Activated CD4-positive, alpha-beta T cell treated with anti-CD3 and anti-CD28 coated beads, Interleukin-2, amount 10 ng/mL, durations not matched to agents 24 days and 14 days (primary cell): ENCODE results near the gene COMMD4. TPM values are rescaled to one million over a fixed set of nuclear protein-coding genes. Genes with fewer than 3 reads are reported as not detected.
A peak's percentile ranks its signal among the peaks of the same experiment; 100 is the strongest.
"Not testable (repeated sequence)": the region's sequence is repeated elsewhere in the genome, so short reads cannot be mapped to it uniquely, and the experiment has no call there.

Experiments
- DNase-seq: peaks from one replicate; pipeline ENCODE4 v3.0.0; 2022
- H3K27ac Mint-ChIP-seq: one replicate; pipeline ENCODE4 v1.8.0; 2022; ENCODE audit warnings: mild to moderate bottlenecking, mixed read lengths
- H3K27me3 Mint-ChIP-seq: one replicate; pipeline ENCODE4 v1.8.0; 2022; ENCODE audit warnings: mixed read lengths
- H3K36me3 Mint-ChIP-seq: one replicate; pipeline ENCODE4 v1.8.0; 2022; ENCODE audit warnings: low read depth, mild to moderate bottlenecking, mixed read lengths
- H3K4me1 Mint-ChIP-seq: one replicate; pipeline ENCODE4 v1.8.0; 2021; ENCODE audit warnings: mixed read lengths
- H3K4me3 Mint-ChIP-seq: one replicate; pipeline ENCODE4 v1.8.0; 2022; ENCODE audit warnings: mild to moderate bottlenecking, moderate library complexity, mixed read lengths
- H3K9me3 Mint-ChIP-seq: one replicate; pipeline ENCODE4 v1.8.0; 2021; ENCODE audit warnings: mixed read lengths
- intact Hi-C: fragments of 100-400 bp; cut with micrococcal nuclease; formaldehyde crosslinking; loops from one replicate; pipeline ENCODE4 v1.15.1; 2023
- total RNA-seq: library from RNA; stranded (reverse); gene quantifications from 2 replicates; pipeline ENCODE4 v1.2.3, GENCODE V29; 2022

The COMMD4 gene
- total RNA-seq = 79.5 and 86.7 TPM in 2 replicates

GRCh38 chr15:75335705-75336355, at the start of gene COMMD4:
Gene COMMD4, plus strand, starts transcription at chr15:75336063. Its CDS starts 27 bp downstream, at chr15:75336090.
- peaks cover 4% of the 10 kb centered on the region for H3K36me3 Mint-ChIP-seq
- peaks cover 3% of the 10 kb centered on the region for H3K27me3 Mint-ChIP-seq
- H3K4me3 Mint-ChIP-seq = peak within 1 kb of the TSS; percentile 98
- intact Hi-C loops = no loop called here
- H3K4me1 Mint-ChIP-seq = peaks cover 14% of the 10 kb centered on the region
- H3K27ac Mint-ChIP-seq = peak within 1 kb of the TSS; percentile 97
- no peaks in the 10 kb centered on the region for H3K9me3 Mint-ChIP-seq
- peak; percentile 96 for DNase-seq

DNA sequence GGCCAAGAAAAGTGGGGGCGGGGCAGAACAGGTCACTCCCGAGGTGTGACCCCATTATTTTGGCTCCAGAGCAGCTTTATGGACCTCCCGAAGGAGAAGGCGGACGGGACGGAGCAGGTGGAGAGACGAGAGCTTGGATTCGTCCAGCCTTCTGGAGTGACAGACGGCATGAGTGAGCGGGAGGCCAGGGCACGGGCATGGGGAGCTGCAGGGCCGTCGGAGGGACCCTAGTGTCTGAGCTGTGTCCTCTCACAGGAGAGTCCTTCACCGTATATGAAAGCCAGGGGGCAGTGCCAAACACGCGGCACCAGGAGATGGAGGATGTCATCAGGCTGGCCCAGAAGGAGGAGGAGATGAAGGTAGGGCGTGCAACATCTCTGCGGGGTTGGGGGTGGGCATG, 42.2 kb upstream of the COMMD4 start:
- H3K4me3 Mint-ChIP-seq, H3K9me3 Mint-ChIP-seq, H3K27ac Mint-ChIP-seq, intact Hi-C loops, H3K27me3 Mint-ChIP-seq, H3K36me3 Mint-ChIP-seq, H3K4me1 Mint-ChIP-seq: not testable (repeated sequence)
- peak; percentile 38 for DNase-seq

GRCh38 chr15:75298541-75299310, 37.1 kb upstream of the COMMD4 start:
- H3K36me3 Mint-ChIP-seq, H3K4me1 Mint-ChIP-seq, H3K27ac Mint-ChIP-seq, DNase-seq, H3K27me3 Mint-ChIP-seq, H3K9me3 Mint-ChIP-seq, intact Hi-C loops, H3K4me3 Mint-ChIP-seq: not testable (repeated sequence)

DNA sequence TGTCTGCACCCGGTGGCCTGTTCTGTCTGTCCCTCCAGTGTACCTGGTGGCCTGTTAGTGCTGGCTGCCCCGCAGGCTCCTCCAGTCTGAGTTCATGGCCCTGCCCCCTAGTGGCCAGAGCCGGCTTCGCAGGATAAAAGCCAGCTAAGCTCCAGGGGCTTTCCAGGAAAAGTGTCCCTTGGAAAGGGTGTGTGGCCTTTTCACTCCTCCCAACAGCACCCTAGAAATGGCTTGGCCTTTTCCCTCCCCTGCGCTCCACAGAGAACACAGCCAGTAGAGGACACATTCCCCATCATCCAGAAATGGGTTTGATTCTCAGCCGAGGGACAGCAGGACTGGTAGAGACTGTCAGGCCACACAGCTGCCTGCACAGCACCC, 36.6 kb upstream of the COMMD4 start:
- H3K27ac Mint-ChIP-seq, H3K4me1 Mint-ChIP-seq, H3K4me3 Mint-ChIP-seq, intact Hi-C loops, H3K9me3 Mint-ChIP-seq, H3K36me3 Mint-ChIP-seq: not testable (repeated sequence)
- peaks cover 15% of the 10 kb centered on the region for H3K27me3 Mint-ChIP-seq
- peak; percentile 90 for DNase-seq

- H3K4me1 Mint-ChIP-seq, H3K9me3 Mint-ChIP-seq, DNase-seq, H3K27ac Mint-ChIP-seq, H3K4me3 Mint-ChIP-seq, H3K36me3 Mint-ChIP-seq, intact Hi-C loops: not testable (repeated sequence)
- peaks cover 21% of the 10 kb centered on the region for H3K27me3 Mint-ChIP-seq
These were observed 35.8 kb upstream of the COMMD4 start for GRCh38 chr15:75300026-75300425.

GRCh38 chr15:75302318-75302717, 33.5 kb upstream of the COMMD4 start:
- Mint-ChIP-seq H3K27ac (no peak overlapping the region), H3K9me3 (no peaks in the 10 kb centered on the region), H3K4me1 (no peaks in the 10 kb centered on the region), H3K27me3 (peaks cover 34% of the 10 kb centered on the region), H3K4me3 (no peak overlapping the region), H3K36me3 (no peaks in the 10 kb centered on the region)
- DNase-seq = no peak
- intact Hi-C loops = no loop called here

GRCh38 chr15:75302753-75303152, 33.1 kb upstream of the COMMD4 start:
- peaks cover 36% of the 10 kb centered on the region for H3K27me3 Mint-ChIP-seq
- intact Hi-C loops = not testable (repeated sequence)

GRCh38 chr15:75306188-75306587, 29.7 kb upstream of the COMMD4 start:
- no peak for DNase-seq
- no peak overlapping the region for H3K27ac Mint-ChIP-seq
- H3K36me3 Mint-ChIP-seq = no peaks in the 10 kb centered on the region
- peaks cover 51% of the 10 kb centered on the region for H3K27me3 Mint-ChIP-seq
- H3K4me1 Mint-ChIP-seq = no peaks in the 10 kb centered on the region
- intact Hi-C loops = no loop called here
- no peaks in the 10 kb centered on the region for H3K9me3 Mint-ChIP-seq
- no peak overlapping the region for H3K4me3 Mint-ChIP-seq

More at GRCh38 chr15:75302753-75303152, 33.1 kb upstream of the COMMD4 start:
- H3K36me3 Mint-ChIP-seq, H3K27ac Mint-ChIP-seq, H3K4me3 Mint-ChIP-seq, H3K9me3 Mint-ChIP-seq, H3K4me1 Mint-ChIP-seq, DNase-seq: not testable (repeated sequence)

DNA sequence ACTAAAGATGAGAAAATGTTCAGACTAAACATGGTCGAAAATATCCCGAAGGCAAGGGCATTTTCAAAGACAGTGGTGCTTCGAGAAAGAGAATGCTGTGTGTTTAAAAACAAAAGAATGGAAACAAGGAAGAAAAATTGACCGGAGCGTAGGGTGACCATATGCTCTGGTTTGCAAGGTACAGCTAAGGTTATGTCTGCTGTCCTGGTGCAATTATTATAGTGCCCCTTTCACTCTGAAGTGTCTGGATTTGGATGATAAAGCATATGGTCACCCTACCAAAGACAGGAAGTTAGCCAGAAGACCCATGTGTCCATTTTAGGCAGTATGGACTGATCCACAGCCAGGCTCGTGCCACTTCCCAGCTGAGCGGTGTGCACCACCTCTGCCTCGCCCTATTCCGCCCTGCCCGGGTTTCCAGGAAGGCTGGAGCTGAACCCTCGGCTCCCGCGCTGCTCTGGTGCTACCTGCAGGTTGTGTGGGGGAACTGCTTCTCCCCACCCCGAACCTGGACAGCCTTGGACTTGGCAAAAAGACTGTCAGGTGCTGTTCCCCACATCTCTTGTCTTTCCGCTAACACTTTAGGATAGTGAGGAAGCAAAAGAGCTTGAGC, 28.0 kb upstream of the COMMD4 start:
- DNase-seq = peak; percentile 67
- Mint-ChIP-seq H3K27ac (no peak overlapping the region), H3K36me3 (no peaks in the 10 kb centered on the region), H3K4me3 (no peak overlapping the region), H3K4me1 (no peaks in the 10 kb centered on the region), H3K27me3 (peaks cover 49% of the 10 kb centered on the region), H3K9me3 (no peaks in the 10 kb centered on the region)
- intact Hi-C loops = no loop called here

GRCh38 chr15:75309711-75310110, 26.2 kb upstream of the COMMD4 start:
- Mint-ChIP-seq H3K9me3 (no peaks in the 10 kb centered on the region), H3K36me3 (no peaks in the 10 kb centered on the region), H3K27me3 (peaks cover 35% of the 10 kb centered on the region), H3K4me1 (no peaks in the 10 kb centered on the region), H3K4me3 (no peak overlapping the region), H3K27ac (no peak overlapping the region)
- no peak for DNase-seq
- intact Hi-C loops = no loop called here

- DNase-seq, H3K4me3 Mint-ChIP-seq, H3K9me3 Mint-ChIP-seq, H3K4me1 Mint-ChIP-seq, intact Hi-C loops, H3K36me3 Mint-ChIP-seq, H3K27ac Mint-ChIP-seq: not testable (repeated sequence)
- peaks cover 16% of the 10 kb centered on the region for H3K27me3 Mint-ChIP-seq
These were observed 23.3 kb upstream of the COMMD4 start for GRCh38 chr15:75312548-75312947.

DNA sequence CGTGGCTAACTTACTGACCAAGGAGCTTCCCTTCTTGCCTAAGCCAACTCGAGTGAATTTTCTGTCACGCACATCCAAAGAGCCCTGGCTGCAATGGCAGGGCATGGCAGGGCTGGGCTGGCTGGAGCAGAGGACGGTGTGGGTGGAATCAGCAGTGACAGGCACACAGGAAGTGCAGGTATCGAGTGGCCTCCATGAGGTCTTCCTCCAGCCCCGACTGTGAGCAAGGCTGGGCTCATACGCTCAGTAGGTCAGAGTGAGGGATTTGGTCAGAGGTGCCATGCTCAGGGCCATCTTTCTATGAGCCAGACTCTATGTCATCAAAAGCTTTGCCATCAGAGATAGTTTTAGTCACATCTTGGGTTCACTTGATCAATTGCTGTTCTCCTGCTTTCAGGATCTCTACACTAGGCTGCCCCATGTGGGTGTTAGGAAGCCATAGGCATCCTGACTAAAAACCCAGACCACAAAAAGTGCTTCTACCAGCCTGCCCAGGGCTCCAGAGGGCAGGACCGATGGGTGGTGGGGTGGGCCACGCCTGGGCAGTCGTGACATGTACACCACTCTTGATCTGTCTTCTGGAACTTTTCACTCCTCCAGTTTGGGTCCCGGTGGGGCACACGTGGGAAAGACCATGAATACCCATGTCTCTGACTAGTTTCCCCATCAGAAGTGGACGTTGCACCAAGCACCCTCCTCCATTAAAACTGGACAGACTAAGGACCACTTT, 22.6 kb upstream of the COMMD4 start:
- intact Hi-C loops = no loop called here
- no peaks in the 10 kb centered on the region for H3K36me3 Mint-ChIP-seq
- no peak overlapping the region for H3K27ac Mint-ChIP-seq
- no peaks in the 10 kb centered on the region for H3K9me3 Mint-ChIP-seq
- no peak overlapping the region for H3K4me3 Mint-ChIP-seq
- peaks cover 11% of the 10 kb centered on the region for H3K27me3 Mint-ChIP-seq
- H3K4me1 Mint-ChIP-seq = no peaks in the 10 kb centered on the region
- no peak for DNase-seq

DNA sequence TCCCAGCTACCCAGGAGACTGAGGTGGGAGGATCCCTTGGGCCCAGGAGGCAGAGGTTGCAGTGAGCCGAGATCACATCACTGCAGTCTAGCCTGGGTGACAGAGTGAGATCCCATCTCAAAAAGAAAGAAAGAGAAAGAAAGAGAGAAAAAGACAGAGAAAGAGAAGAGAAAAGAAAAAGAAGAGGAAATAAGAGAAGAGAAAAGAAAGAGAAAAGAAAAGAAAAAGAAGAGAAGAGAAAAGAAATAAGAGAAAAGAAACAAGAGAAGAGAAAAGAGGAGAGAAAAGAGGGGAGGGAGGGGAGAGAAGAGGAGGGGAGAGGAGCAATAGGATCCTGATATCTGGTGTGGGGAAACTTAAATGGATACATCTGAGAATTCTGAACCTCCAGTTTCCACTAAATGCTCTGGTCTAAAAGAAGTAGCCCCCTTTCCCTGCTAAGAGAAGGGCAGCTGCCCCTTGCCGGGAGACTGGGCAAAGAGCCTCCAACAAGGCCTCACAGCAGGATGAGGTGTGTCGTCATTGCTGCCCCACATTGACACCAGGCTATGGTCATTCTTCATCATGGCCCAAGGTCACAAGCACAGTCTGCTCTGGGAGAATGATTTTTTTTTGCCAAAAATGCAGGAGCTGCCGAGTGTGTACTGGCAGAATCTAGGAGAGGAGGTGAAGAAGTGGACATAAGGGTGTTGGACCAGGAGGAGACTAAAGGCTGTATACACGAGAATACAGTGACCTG, 21.1 kb upstream of the COMMD4 start:
- Mint-ChIP-seq H3K9me3 (no peaks in the 10 kb centered on the region), H3K36me3 (no peaks in the 10 kb centered on the region), H3K4me3 (no peak overlapping the region), H3K4me1 (no peaks in the 10 kb centered on the region), H3K27ac (no peak overlapping the region), H3K27me3 (peaks cover 3% of the 10 kb centered on the region)
- intact Hi-C loops = no loop called here
- DNase-seq = no peak
